ENCODE data around the gene DNAJB2.
"Not testable (repeated sequence)": the region's sequence is repeated elsewhere in the genome, so short reads cannot be mapped to it uniquely, and the experiment has no call there.

The DNAJB2 gene

GRCh38 chr2:219308142-219309101 is 29.3 kb downstream of the DNAJB2 start:
- no peak overlapping the region for H3K4me3 ChIP-seq
- in situ Hi-C loops (cut with MboI; ENCODE audit: low sequenced_read_pairs), result no loop called here

GRCh38 chr2:219309278-219309677 is 30.1 kb downstream of the DNAJB2 start, which contains the start of gene PTPRN:
Gene PTPRN (minus strand): TSS chr2:219309401. CDS start chr2:219309332, 69 bp downstream.
- in situ Hi-C loops (cut with MboI; ENCODE audit: low sequenced_read_pairs), result no loop called here
- H3K27me3 ChIP-seq (ENCODE audit: low read depth), result peaks cover 15% of the 10 kb centered on the region
- no peaks in the 10 kb centered on the region; the same call in 1 of the 2 replicates for H3K9me3 ChIP-seq
- H3K4me1 ChIP-seq, result no peaks in the 10 kb centered on the region
- no peak within 1 kb of the TSS for H3K4me3 ChIP-seq
- H3K36me3 ChIP-seq (replicated peaks), result no peaks in the 10 kb centered on the region
- DNase-seq (ENCODE audit: low spot score in 2 of 2), result no peak

More at GRCh38 chr2:219308142-219309101, 29.3 kb downstream of the DNAJB2 start:
- Histone ChIP-seq H3K27me3 (ENCODE audit: low read depth) (peaks cover 18% of the 10 kb centered on the region), H3K9me3 (no peaks in the 10 kb centered on the region; the same call in 1 of the 2 replicates), H3K36me3 (replicated peaks) (no peaks in the 10 kb centered on the region), H3K4me1 (no peaks in the 10 kb centered on the region)
- DNase-seq (ENCODE audit: low spot score in 2 of 2), result peak; percentile 13 to 86

GRCh38 chr2:219312683-219313263 is 33.6 kb downstream of the DNAJB2 start:
- H3K4me1 ChIP-seq; DNase-seq (ENCODE audit: low spot score in 2 of 2); H3K4me3 ChIP-seq; H3K36me3 ChIP-seq (replicated peaks); in situ Hi-C loops (cut with MboI; ENCODE audit: low sequenced_read_pairs); H3K9me3 ChIP-seq: not testable (repeated sequence)
- peaks cover 11% of the 10 kb centered on the region; the same call in 1 of the 2 replicates for H3K27me3 ChIP-seq (ENCODE audit: low read depth)

- Histone ChIP-seq H3K4me1 (no peaks in the 10 kb centered on the region), H3K36me3 (replicated peaks) (no peaks in the 10 kb centered on the region), H3K27me3 (ENCODE audit: low read depth) (0 out of 2 replicates have a peak, but pooled peaks cover 3% of the 10 kb centered on the region), H3K9me3 (no peaks in the 10 kb centered on the region), H3K4me3 (no peak overlapping the region)
- in situ Hi-C loops (cut with MboI; ENCODE audit: low sequenced_read_pairs), result no loop called here
- no peak for DNase-seq (ENCODE audit: low spot score in 2 of 2)
These were observed 35.8 kb downstream of the DNAJB2 start for GRCh38 chr2:219314804-219315468.

GRCh38 chr2:219323434-219323833 is 44.3 kb downstream of the DNAJB2 start:
- in situ Hi-C loops (cut with MboI; ENCODE audit: low sequenced_read_pairs), result no loop called here
- Histone ChIP-seq H3K36me3 (replicated peaks) (no peaks in the 10 kb centered on the region), H3K9me3 (no peaks in the 10 kb centered on the region), H3K27me3 (ENCODE audit: low read depth) (no peaks in the 10 kb centered on the region), H3K4me1 (no peaks in the 10 kb centered on the region), H3K4me3 (no peak overlapping the region)
- no peak for DNase-seq (ENCODE audit: low spot score in 2 of 2)

- DNase-seq (ENCODE audit: low spot score in 2 of 2), result no peak
- Histone ChIP-seq H3K27me3 (ENCODE audit: low read depth) (peaks cover 2% of the 10 kb centered on the region; the same call in 1 of the 2 replicates), H3K4me3 (no peak overlapping the region), H3K4me1 (no peaks in the 10 kb centered on the region), H3K36me3 (replicated peaks) (no peaks in the 10 kb centered on the region), H3K9me3 (no peaks in the 10 kb centered on the region)
- in situ Hi-C loops (cut with MboI; ENCODE audit: low sequenced_read_pairs), result no loop called here
These were observed 46.0 kb downstream of the DNAJB2 start for GRCh38 chr2:219325136-219325535.

- H3K4me3 ChIP-seq, result no peak overlapping the region
- in situ Hi-C loops (cut with MboI; ENCODE audit: low sequenced_read_pairs), result no loop called here
These were observed 46.6 kb downstream of the DNAJB2 start for GRCh38 chr2:219325657-219326315.

GRCh38 chr2:219327719-219328118 is 48.6 kb downstream of the DNAJB2 start:
- in situ Hi-C loops (cut with MboI; ENCODE audit: low sequenced_read_pairs), result no loop called here
- Histone ChIP-seq H3K4me1 (no peaks in the 10 kb centered on the region), H3K9me3 (no peaks in the 10 kb centered on the region), H3K4me3 (no peak overlapping the region), H3K36me3 (replicated peaks) (no peaks in the 10 kb centered on the region), H3K27me3 (ENCODE audit: low read depth) (peaks cover 6% of the 10 kb centered on the region)
- DNase-seq (ENCODE audit: low spot score in 2 of 2), result no peak

More at GRCh38 chr2:219325657-219326315, 46.6 kb downstream of the DNAJB2 start:
- H3K4me1 ChIP-seq, result no peaks in the 10 kb centered on the region
- peaks cover 2% of the 10 kb centered on the region; the same call in 1 of the 2 replicates for H3K27me3 ChIP-seq (ENCODE audit: low read depth)
- DNase-seq (ENCODE audit: low spot score in 2 of 2), result no peak
- no peaks in the 10 kb centered on the region for H3K9me3 ChIP-seq
- no peaks in the 10 kb centered on the region for H3K36me3 ChIP-seq (replicated peaks)

- no peaks in the 10 kb centered on the region for H3K4me1 ChIP-seq
- H3K27me3 ChIP-seq (ENCODE audit: low read depth), result peaks cover 12% of the 10 kb centered on the region
- peak in 1 of 2 experiments; percentile 67 for DNase-seq (ENCODE audit: low spot score in 2 of 2)
- H3K4me3 ChIP-seq, result no peak overlapping the region
- H3K36me3 ChIP-seq (replicated peaks), result no peaks in the 10 kb centered on the region
- in situ Hi-C loops (cut with MboI; ENCODE audit: low sequenced_read_pairs), result no loop called here
- H3K9me3 ChIP-seq, result no peaks in the 10 kb centered on the region
These were observed 52.5 kb downstream of the DNAJB2 start for GRCh38 chr2:219331560-219332213.

GRCh38 chr2:219332542-219332941 is 53.4 kb downstream of the DNAJB2 start, which contains the start of gene RESP18:
Gene RESP18 (minus strand): TSS chr2:219332744.
- Histone ChIP-seq H3K36me3 (replicated peaks) (no peaks in the 10 kb centered on the region), H3K9me3 (no peaks in the 10 kb centered on the region), H3K4me3 (no peak within 1 kb of the TSS), H3K4me1 (no peaks in the 10 kb centered on the region), H3K27me3 (ENCODE audit: low read depth) (peaks cover 12% of the 10 kb centered on the region)
- no peak for DNase-seq (ENCODE audit: low spot score in 2 of 2)
- in situ Hi-C loops (cut with MboI; ENCODE audit: low sequenced_read_pairs), result no loop called here

GRCh38 chr2:219334076-219334475 is 54.9 kb downstream of the DNAJB2 start:
- Histone ChIP-seq H3K4me1 (no peaks in the 10 kb centered on the region), H3K9me3 (no peaks in the 10 kb centered on the region), H3K27me3 (ENCODE audit: low read depth) (peaks cover 14% of the 10 kb centered on the region), H3K36me3 (replicated peaks) (no peaks in the 10 kb centered on the region), H3K4me3 (no peak overlapping the region)
- in situ Hi-C loops (cut with MboI; ENCODE audit: low sequenced_read_pairs), result no loop called here
- no peak for DNase-seq (ENCODE audit: low spot score in 2 of 2)

- Histone ChIP-seq H3K4me1 (no peaks in the 10 kb centered on the region), H3K36me3 (replicated peaks) (no peaks in the 10 kb centered on the region), H3K4me3 (no peak overlapping the region), H3K9me3 (no peaks in the 10 kb centered on the region), H3K27me3 (ENCODE audit: low read depth) (peaks cover 20% of the 10 kb centered on the region)
- DNase-seq (ENCODE audit: low spot score in 2 of 2), result no peak
- in situ Hi-C loops (cut with MboI; ENCODE audit: low sequenced_read_pairs), result no loop called here
These were observed 56.2 kb downstream of the DNAJB2 start for GRCh38 chr2:219335373-219335786.
